HepG2 (cell line): ENCODE results near the gene DYNC2LI1. TPM values are rescaled to one million over a fixed set of nuclear protein-coding genes. Genes with fewer than 3 reads are reported as not detected.

Source experiments
- ETV6 ChIP-seq: sonication (generic); formaldehyde crosslinking; conservative IDR thresholded peaks from 2 replicates; pipeline ENCODE4 v1.4.0; 2020; ENCODE audit warnings: missing genetic modification reagents
- ISL2 ChIP-seq: sonication (generic); formaldehyde crosslinking; IDR thresholded peaks from 2 replicates; pipeline ENCODE4 v1.5.0; 2020; ENCODE audit warnings: missing genetic modification reagents
- PHB2 ChIP-seq: fragments of 450-650 bp; IDR thresholded peaks from 2 replicates; pipeline ENCODE4 v1.6.1; 2018; ENCODE audit not compliant: partially characterized antibody
- REPIN1 ChIP-seq: sonication (generic); formaldehyde crosslinking; IDR thresholded peaks from 2 replicates; pipeline ENCODE4 v1.8.0; 2022; ENCODE audit warnings: missing genetic modification reagents, low read depth, mild to moderate bottlenecking, borderline replicate concordance
- RNF2 ChIP-seq: fragments of 450-650 bp; conservative IDR thresholded peaks from 2 replicates; pipeline ENCODE4 v1.6.1; 2016; ENCODE audit warnings: low read depth
- ZFP36L1 ChIP-seq: sonication (generic); formaldehyde crosslinking; IDR thresholded peaks from 2 replicates; pipeline ENCODE4 v1.8.0; 2022; ENCODE audit warnings: mild to moderate bottlenecking, missing genetic modification reagents, moderate library complexity
- ZNF317 ChIP-seq: sonication (generic); formaldehyde crosslinking; IDR thresholded peaks from 2 replicates; pipeline ENCODE4 v1.5.0; 2020; ENCODE audit warnings: mild to moderate bottlenecking, missing genetic modification reagents
- ZNF605 ChIP-seq: sonication (generic); formaldehyde crosslinking; IDR thresholded peaks from 2 replicates; pipeline ENCODE4 v1.8.0; 2022; ENCODE audit warnings: mild to moderate bottlenecking, missing genetic modification reagents
- ZNF660 ChIP-seq: sonication (generic); formaldehyde crosslinking; IDR thresholded peaks from 2 replicates; pipeline ENCODE4 v1.5.1; 2020; ENCODE audit warnings: mild to moderate bottlenecking, low read depth, missing genetic modification reagents, borderline replicate concordance
- ZNF781 ChIP-seq: sonication (generic); formaldehyde crosslinking; IDR thresholded peaks from 2 replicates; pipeline ENCODE4 v1.5.1; 2020; ENCODE audit warnings: borderline replicate concordance, mild to moderate bottlenecking, missing genetic modification reagents; ENCODE audit errors: not compliant biosample characterization
- polyA plus RNA-seq, 8 experiments: library from polyadenylated mRNA; depleted of rRNA in 3 of 8; stranded (reverse) in 7 of 8; unstranded in 1 of 8; fragments of >200 nt; fragmentation: Illumina TruSeq in 4 of 8; extraction: Trizol in 4 of 8; gene quantifications; 2 replicates each; pipeline versions ENCODE4 v1.2.1 to v1.2.3, GENCODE V29; 2011 to 2016; ENCODE audit warnings: low read depth in 4 of 8, missing spikeins in 1 of 8, mixed read lengths in 1 of 8; ENCODE audit not compliant: insufficient read depth in 1 of 8
- total RNA-seq, 5 experiments: library from RNA; depleted of rRNA; stranded (reverse); fragments of >200 nt; fragmentation: Illumina TruSeq; extraction: Trizol; gene quantifications; 2 replicates each; pipeline ENCODE4 v1.2.3, GENCODE V29; 2016; ENCODE audit warnings: low read depth in 1 of 5
- TF ChIP-seq, protein P1 (sequence below): sonication (generic); formaldehyde crosslinking; IDR thresholded peaks from 2 replicates; pipeline ENCODE4 v1.4.0; 2020; ENCODE audit warnings: mild to moderate bottlenecking, low read depth, missing genetic modification reagents
- TF ChIP-seq, protein P2 (sequence below): sonication (generic); formaldehyde crosslinking; IDR thresholded peaks from 2 replicates; pipeline ENCODE4 v1.4.0; 2020; ENCODE audit warnings: mild to moderate bottlenecking, missing genetic modification reagents

The DYNC2LI1 gene
- total and polyA plus RNA-seq, 2 of the 13 experiments (the other 11 are each of a cell fraction or from before 2014, with no cell fraction given) = 16.9 to 23.2 TPM

DNA sequence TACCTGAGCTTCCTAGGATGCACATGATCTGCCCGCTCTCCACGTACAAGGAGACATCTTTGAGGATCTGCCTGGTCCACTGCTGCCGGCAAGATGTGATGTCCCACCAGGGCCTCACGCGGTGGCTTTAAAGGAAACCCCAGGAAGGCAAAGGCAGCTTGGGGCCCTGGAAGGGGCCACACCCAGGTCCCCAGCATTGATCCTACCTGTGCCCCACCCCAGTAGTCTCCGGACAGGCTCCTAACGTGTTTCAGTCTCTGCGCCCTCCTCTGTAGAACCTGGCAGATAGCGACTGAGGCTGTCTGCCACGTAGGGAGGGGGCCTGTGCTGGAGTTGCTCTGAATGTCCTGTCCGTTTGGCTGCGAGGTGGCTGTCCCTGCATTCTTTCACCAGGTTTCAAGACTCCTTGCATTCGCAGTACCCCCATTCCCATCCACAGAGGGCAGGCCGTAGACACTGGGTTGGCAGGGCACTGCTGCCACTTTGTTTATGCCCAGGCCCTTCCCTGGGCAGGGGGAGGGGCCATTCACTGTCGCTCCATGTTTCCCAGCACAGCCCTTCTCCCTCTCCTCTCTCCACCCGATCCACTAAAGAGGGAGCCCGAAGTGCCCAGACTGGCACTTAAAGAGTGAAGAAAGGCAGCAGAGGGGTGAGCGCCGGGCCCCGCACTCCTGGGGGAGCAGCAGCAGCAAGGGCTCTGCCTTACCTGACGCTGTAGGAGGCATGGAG lies 64.2 kb downstream of the DYNC2LI1 start (continued):
- TF ChIP-seq ETV6 (CRISPR knock-in tag) (no peak), ISL2 (CRISPR knock-in tag) (no peak), RNF2 (no peak), ZNF660 (no peak), ZFP36L1 (CRISPR knock-in tag) (peak; percentile 78; the same call in 1 of the 2 replicates), ZNF317 (CRISPR knock-in tag) (no peak), REPIN1 (peak; percentile 8; the same call in 1 of the 2 replicates), ZNF605 (0 out of 2 replicates have a peak, but pooled peaks have one; percentile 10), PHB2 (no peak), ZNF781 (peak; percentile 62)
- TF ChIP-seq, protein P1, sequence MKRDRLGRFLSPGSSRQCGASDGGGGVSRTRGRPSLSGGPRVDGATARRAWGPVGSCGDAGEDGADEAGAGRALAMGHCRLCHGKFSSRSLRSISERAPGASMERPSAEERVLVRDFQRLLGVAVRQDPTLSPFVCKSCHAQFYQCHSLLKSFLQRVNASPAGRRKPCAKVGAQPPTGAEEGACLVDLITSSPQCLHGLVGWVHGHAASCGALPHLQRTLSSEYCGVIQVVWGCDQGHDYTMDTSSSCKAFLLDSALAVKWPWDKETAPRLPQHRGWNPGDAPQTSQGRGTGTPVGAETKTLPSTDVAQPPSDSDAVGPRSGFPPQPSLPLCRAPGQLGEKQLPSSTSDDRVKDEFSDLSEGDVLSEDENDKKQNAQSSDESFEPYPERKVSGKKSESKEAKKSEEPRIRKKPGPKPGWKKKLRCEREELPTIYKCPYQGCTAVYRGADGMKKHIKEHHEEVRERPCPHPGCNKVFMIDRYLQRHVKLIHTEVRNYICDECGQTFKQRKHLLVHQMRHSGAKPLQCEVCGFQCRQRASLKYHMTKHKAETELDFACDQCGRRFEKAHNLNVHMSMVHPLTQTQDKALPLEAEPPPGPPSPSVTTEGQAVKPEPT (CRISPR knock-in tag) = no peak; the same call in 1 of the 2 replicates
- TF ChIP-seq, protein P2, sequence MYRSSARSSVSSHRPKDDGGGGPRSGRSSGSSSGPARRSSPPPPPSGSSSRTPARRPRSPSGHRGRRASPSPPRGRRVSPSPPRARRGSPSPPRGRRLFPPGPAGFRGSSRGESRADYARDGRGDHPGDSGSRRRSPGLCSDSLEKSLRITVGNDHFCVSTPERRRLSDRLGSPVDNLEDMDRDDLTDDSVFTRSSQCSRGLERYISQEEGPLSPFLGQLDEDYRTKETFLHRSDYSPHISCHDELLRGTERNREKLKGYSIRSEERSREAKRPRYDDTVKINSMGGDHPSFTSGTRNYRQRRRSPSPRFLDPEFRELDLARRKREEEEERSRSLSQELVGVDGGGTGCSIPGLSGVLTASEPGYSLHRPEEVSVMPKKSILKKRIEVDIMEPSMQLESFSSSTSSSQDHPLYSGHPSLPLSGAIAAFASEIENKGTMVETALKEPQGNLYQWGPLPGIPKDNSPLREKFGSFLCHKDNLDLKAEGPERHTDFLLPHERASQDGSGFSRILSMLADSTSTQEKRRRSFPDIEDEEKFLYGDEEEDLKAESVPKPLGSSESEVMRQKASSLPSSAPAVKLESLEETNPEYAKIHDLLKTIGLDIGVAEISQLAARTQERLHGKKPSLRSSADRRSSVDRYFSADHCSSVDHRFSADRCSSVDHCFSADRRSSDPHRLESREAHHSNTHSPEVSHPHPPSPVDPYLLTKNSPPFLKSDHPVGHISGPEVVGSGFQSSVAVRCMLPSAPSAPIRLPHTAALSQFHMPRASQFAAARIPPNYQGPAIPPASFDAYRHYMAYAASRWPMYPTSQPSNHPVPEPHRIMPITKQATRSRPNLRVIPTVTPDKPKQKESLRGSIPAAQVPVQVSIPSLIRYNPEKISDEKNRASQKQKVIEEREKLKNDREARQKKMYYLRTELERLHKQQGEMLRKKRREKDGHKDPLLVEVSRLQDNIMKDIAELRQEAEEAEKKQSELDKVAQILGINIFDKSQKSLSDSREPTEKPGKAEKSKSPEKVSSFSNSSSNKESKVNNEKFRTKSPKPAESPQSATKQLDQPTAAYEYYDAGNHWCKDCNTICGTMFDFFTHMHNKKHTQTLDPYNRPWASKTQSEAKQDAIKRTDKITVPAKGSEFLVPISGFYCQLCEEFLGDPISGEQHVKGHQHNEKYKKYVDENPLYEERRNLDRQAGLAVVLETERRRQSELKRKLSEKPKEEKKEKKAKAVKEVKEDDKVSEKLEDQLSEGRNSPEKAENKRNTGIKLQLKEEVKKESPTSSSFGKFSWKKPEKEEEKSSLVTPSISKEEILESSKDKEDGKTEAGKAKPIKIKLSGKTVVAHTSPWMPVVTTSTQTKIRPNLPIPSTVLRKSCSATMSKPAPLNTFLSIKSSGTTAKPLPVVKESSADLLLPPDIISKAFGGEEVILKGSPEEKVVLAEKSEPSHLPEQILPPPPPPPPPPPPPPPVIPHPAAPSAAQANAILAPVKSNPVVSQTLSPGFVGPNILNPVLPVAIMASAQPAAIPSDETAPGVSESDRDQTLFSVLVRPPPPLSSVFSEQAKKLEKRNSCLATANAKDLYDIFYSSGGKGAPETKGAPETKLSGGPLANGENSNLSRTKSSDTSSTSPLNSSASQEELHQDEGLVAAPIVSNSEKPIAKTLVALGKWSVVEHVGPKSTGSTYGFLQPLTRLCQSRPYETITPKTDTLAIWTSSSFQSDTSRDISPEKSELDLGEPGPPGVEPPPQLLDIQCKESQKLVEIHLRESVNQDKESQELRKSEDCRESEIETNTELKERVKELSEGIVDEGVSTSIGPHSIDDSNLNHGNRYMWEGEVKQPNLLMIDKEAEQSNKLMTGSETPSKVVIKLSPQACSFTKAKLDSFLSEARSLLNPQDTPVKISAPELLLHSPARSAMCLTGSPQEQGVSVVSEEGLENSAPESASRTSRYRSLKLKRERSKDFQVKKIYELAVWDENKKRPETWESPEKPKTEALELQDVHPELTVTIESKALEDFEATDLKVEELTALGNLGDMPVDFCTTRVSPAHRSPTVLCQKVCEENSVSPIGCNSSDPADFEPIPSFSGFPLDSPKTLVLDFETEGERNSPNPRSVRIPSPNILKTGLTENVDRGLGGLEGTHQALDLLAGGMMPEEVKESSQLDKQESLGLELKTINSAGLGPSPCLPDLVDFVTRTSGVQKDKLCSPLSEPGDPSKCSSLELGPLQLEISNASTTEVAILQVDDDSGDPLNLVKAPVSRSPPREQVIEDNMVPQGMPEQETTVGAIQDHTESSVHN (CRISPR knock-in tag) = peak; percentile 29; the same call in 1 of the 2 replicates
